CD4-positive, alpha-beta memory T cell (primary cell): ENCODE measurements around the gene SLC2A1. TPM values are rescaled to one million over a fixed set of nuclear protein-coding genes. Genes with fewer than 3 reads are reported as not detected.

ENCODE experiments used
- CTCF ChIA-PET: fragments of 350-600 bp; sonication (Branson Sonifier 250); formaldehyde crosslinking; loops from one replicate; lab custom pipeline; 2021; ENCODE audit warnings: inconsistent platforms; ENCODE audit not compliant: partially characterized antibody; lab: Charles Lee
- POLR2A ChIA-PET: fragments of 350-600 bp; sonication (Branson Sonifier 250); formaldehyde crosslinking; loops from one replicate; lab custom pipeline; 2021; ENCODE audit not compliant: partially characterized antibody; lab: Charles Lee
- DNase-seq, 5 donors: peaks; one replicate each; pipeline versions ENCODE4 v3.0.0 to v3.0.0-alpha.2; 2020 to 2022; ENCODE audit warnings: mixed read lengths in 1 of 5
- H3K27ac ChIP-seq: one replicate; pipeline ENCODE4 v1.7.0; 2013; ENCODE audit warnings: low read depth, low read length
- H3K27me3 ChIP-seq: 2 replicates; pipeline ENCODE4 v1.7.0; 2013; ENCODE audit warnings: mild to moderate bottlenecking, low read length, moderate library complexity; ENCODE audit not compliant: insufficient read depth
- H3K36me3 ChIP-seq: 2 replicates; pipeline ENCODE4 v1.7.0; 2013; ENCODE audit warnings: mild to moderate bottlenecking, low read length, moderate library complexity; ENCODE audit not compliant: insufficient read depth
- H3K4me1 ChIP-seq: 2 replicates; pipeline ENCODE4 v1.7.0; 2013; ENCODE audit warnings: mild to moderate bottlenecking, low read length, moderate library complexity; ENCODE audit not compliant: insufficient read depth
- H3K4me3 ChIP-seq, 2 donors: one replicate each; pipeline ENCODE4 v1.7.0; 2013; ENCODE audit warnings: low read length in 2 of 2, mild to moderate bottlenecking in 1 of 2
- H3K9me3 ChIP-seq, 2 donors: one replicate each; pipeline ENCODE4 v1.7.0; 2013; ENCODE audit warnings: low read length in 2 of 2, control low read depth in 1 of 2; ENCODE audit not compliant: control insufficient read depth in 1 of 2
- H3K27ac Mint-ChIP-seq, 7 donors: one replicate each; pipeline ENCODE4 v1.8.0; 2020 to 2021; ENCODE audit warnings: mixed read lengths in 7 of 7, mild to moderate bottlenecking in 6 of 7, inconsistent platforms in 3 of 7, moderate library complexity in 3 of 7
- H3K27me3 Mint-ChIP-seq, 2 donors: one replicate each; pipeline ENCODE4 v1.8.0; 2020 to 2021; ENCODE audit warnings: mixed read lengths in 2 of 2
- H3K36me3 Mint-ChIP-seq, 2 donors: one replicate each; pipeline ENCODE4 v1.8.0; 2020 to 2021; ENCODE audit warnings: mixed read lengths in 2 of 2, inconsistent platforms in 1 of 2, mild to moderate bottlenecking in 1 of 2
- H3K4me1 Mint-ChIP-seq, 4 donors: one replicate each; pipeline ENCODE4 v1.8.0; 2020 to 2021; ENCODE audit warnings: mixed read lengths in 4 of 4, mild to moderate bottlenecking in 1 of 4
- H3K4me3 Mint-ChIP-seq, 8 donors: one replicate each; pipeline ENCODE4 v1.8.0; 2020 to 2021; ENCODE audit warnings: mixed read lengths in 8 of 8, mild to moderate bottlenecking in 7 of 8, moderate library complexity in 6 of 8, inconsistent platforms in 3 of 8
- H3K9me3 Mint-ChIP-seq, 8 donors: one replicate each; pipeline ENCODE4 v1.8.0; 2020 to 2021; ENCODE audit warnings: mixed read lengths in 8 of 8, mild to moderate bottlenecking in 5 of 8, inconsistent platforms in 3 of 8, moderate library complexity in 1 of 8
- intact Hi-C: fragments of 100-400 bp; cut with micrococcal nuclease; formaldehyde crosslinking; loops from one replicate; pipeline ENCODE4 v1.15.1; 2023
- polyA plus RNA-seq, 2 donors: library from polyadenylated mRNA; unstranded; fragments of 300-500 nt; fragmentation: Illumina TruSeq; gene quantifications; one replicate each; pipeline ENCODE4 v1.2.3, GENCODE V29; 2021
- total RNA-seq, 2 experiments: library from RNA; stranded (reverse); gene quantifications; one replicate each; pipeline ENCODE4 v1.2.3, GENCODE V29; 2021

SLC2A1 gene
- total and polyA plus RNA-seq, 4 experiments from 2014 or later: 22.7 to 58.4 (median 43.7) TPM

DNA sequence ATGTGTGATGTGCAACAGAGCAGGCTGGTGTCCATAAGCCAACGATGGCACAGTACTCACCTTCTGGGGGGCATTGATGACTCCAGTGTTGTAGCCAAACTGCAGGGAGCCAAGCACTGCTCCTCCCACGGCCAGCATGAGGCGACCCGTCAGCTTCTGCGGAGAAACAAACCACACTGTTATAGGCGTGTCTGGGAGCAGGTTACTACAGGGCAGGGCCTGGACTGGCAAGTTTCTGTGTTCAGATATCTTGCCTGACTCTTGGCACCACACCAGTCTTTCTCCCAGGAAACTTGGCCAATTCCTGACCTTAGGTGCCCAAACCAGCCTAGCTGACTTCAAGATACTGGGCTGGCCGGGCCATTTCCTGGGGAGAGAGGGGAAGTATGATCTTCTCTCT is 15.5 kb downstream of the SLC2A1 start:
- Histone ChIP-seq H3K27ac (peak overlapping the region; percentile 52), H3K4me3 (no peak overlapping the region), H3K9me3 (no peaks in the 10 kb centered on the region), H3K36me3 (peaks cover 20% of the 10 kb centered on the region), H3K27me3 (no peaks in the 10 kb centered on the region), H3K4me1 (peaks cover 97% of the 10 kb centered on the region)
- Mint-ChIP-seq H3K4me1 (peaks cover 77 to 100% (median 91%) of the 10 kb centered on the region in 4 donors), H3K9me3 (peaks cover 0 to 4% (median 0%) of the 10 kb centered on the region in 8 donors), H3K27me3 (no peaks in the 10 kb centered on the region), H3K36me3 (peaks cover 34 to 56% of the 10 kb centered on the region in 2 donors), H3K27ac (peak overlapping the region; percentile 78 to 91 (median 89)), H3K4me3 (peak overlapping the region in 7 of 8 donors; percentile 33 to 84 (median 58))
- CTCF ChIA-PET: interaction anchor here (1.1 to 4.2 kb wide), 2 partner anchors 10 to 11 kb away, joined by 4 to 20 read pairs; no protein-coding TSS in a partner anchor
- intact Hi-C loops: loop anchor here (1.0 kb wide), 1 partner anchor 15 kb away; the partner anchor contains the start of gene SLC2A1
- DNase-seq: peak in 4 of 5 donors; percentile 24 to 67 (median 37)
- POLR2A ChIA-PET: interaction anchor here (0.7 to 23.8 kb wide), 3 partner anchors 2 to 22 kb away, joined by 3 to 555 read pairs (median 555); partner anchors contain the start of gene SLC2A1

DNA sequence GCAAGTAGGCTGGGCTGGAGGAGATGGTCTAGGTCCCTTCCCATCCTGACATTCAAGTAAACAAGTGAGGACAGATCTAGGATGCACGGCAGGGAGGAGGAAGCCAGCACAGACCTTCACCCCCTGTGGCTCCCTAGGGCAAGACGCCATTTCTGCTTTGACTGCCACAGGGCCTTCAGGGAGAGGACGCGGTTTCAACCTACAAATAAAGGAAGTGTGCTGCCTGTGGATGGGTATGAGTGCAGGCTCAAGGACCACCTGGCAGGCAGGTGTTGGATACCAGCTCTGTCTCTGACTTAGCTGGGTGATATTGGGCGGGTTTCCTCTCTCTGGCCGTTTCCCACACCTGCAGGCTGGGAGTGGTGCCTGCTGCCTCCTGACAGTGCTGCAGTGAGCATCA is 16.2 kb downstream of the SLC2A1 start:
- H3K27me3 Mint-ChIP-seq: no peaks in the 10 kb centered on the region
- DNase-seq: no peak
- peaks cover 0 to 4% (median 0%) of the 10 kb centered on the region in 8 donors for H3K9me3 Mint-ChIP-seq
- Histone ChIP-seq H3K27ac (peak overlapping the region; percentile 52), H3K27me3 (no peaks in the 10 kb centered on the region), H3K9me3 (no peaks in the 10 kb centered on the region), H3K4me1 (peaks cover 97% of the 10 kb centered on the region), H3K36me3 (peaks cover 24% of the 10 kb centered on the region), H3K4me3 (no peak overlapping the region)
- H3K36me3 Mint-ChIP-seq: peaks cover 39 to 61% of the 10 kb centered on the region in 2 donors
- H3K4me3 Mint-ChIP-seq: peak overlapping the region in 7 of 8 donors; percentile 47 to 84 (median 58)
- peak overlapping the region; percentile 78 to 91 (median 89) for H3K27ac Mint-ChIP-seq
- intact Hi-C loops: no loop called here
- ChIA-PET POLR2A (interaction anchor here (20.7 to 23.8 kb wide), 2 partner anchors 1 to 10 kb away, joined by 555 read pairs; partner anchors contain the start of gene SLC2A1), CTCF (interaction anchor here (0.8 to 4.2 kb wide), 6 partner anchors 10 to 131 kb away, joined by 3 to 20 read pairs (median 4); no protein-coding TSS in a partner anchor)
- H3K4me1 Mint-ChIP-seq: peaks cover 80 to 100% (median 91%) of the 10 kb centered on the region in 4 donors

DNA sequence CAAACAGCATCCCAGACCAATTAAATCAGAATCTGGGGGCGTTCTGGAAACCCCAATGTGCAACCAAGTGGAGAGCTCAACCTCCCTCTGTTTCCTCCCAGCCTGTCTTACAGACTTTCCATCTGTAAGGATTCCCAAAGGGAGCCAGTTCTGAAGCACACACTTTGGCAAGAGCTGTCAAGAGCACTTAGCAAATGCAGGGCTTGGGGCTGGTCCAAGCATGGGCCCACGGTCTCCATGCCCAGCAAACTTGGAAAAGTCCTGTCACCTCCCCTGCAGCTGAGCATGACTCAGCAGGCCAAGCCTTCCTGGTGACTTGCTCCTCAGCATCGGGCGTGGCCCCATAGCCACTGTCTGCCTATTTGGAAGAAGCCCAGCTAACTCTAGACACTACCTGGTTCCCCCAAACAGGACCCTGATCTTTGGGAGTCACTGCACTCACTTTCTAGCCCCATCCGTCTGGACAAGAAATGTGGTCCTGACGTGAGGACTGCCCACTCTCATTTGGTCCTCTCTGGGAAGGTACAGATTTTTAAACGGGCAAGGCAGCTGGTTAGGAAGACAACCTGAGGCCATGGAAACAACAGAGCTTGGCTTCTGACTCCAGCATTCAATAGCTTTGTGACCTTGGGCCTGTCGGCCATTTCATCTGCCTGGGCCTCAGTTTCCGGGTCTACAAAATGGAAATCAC is 16.9 kb downstream of the SLC2A1 start:
- DNase-seq: no peak
- H3K9me3 ChIP-seq: no peaks in the 10 kb centered on the region
- Mint-ChIP-seq H3K36me3 (peaks cover 45 to 66% of the 10 kb centered on the region in 2 donors), H3K27ac (peak overlapping the region; percentile 59 to 91 (median 89)), H3K9me3 (peaks cover 0 to 4% (median 0%) of the 10 kb centered on the region in 8 donors), H3K4me3 (peak overlapping the region in 5 of 8 donors; percentile 27 to 84 (median 74)), H3K27me3 (no peaks in the 10 kb centered on the region), H3K4me1 (peaks cover 80 to 100% (median 93%) of the 10 kb centered on the region in 4 donors)
- H3K27ac ChIP-seq: peak overlapping the region; percentile 52
- intact Hi-C loops: no loop called here
- no peaks in the 10 kb centered on the region for H3K27me3 ChIP-seq
- H3K36me3 ChIP-seq: peaks cover 30% of the 10 kb centered on the region
- H3K4me3 ChIP-seq: no peak overlapping the region
- H3K4me1 ChIP-seq: peaks cover 98% of the 10 kb centered on the region
- ChIA-PET POLR2A (interaction anchor here (1.0 to 23.8 kb wide), 3 partner anchors 0 to 16 kb away, joined by 3 to 555 read pairs (median 555); partner anchors contain the start of gene SLC2A1), CTCF (interaction anchor here (0.8 to 4.2 kb wide), 6 partner anchors 10 to 132 kb away, joined by 3 to 20 read pairs (median 4); no protein-coding TSS in a partner anchor)

DNA sequence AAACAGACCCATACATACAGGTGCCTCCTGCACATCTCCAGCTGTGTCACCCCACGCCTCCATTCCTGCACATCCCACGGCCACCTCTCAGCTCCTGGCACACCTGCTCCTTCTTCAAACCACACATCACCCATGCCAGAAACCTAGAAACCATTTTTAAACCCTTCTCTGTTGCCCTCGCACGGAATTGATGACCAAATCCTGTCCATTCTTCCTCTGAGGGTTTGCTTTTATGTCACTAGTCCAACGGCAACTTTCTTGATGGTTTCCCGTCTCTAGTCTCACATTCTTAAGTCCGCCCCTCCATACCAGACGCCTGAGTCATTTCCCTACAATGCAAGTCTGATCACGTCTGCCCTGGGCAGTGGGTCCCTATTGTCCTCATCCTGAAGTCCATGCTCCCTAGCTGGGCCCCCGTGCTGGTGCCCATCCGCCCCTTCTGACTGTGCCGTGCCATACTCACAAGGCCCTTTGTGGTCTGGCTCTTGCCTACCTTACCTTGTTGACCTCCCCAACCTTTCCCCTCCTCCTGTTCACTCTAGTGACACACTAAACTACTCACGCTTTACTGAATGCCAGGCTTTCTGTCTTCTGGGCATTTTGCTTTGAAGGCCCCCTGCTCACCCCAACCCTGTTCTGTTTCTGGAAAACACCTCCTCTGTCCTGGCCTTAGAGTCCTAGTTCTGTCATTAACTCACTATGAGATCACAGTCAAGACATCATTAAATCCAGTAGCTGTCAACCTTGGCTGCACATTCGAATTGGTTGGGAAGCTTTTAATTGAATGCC is 17.6 kb downstream of the SLC2A1 start:
- Mint-ChIP-seq H3K4me1 (peaks cover 76 to 99% (median 92%) of the 10 kb centered on the region in 4 donors), H3K36me3 (peaks cover 48 to 65% of the 10 kb centered on the region in 2 donors), H3K27ac (peak overlapping the region; percentile 59 to 94 (median 89)), H3K27me3 (no peaks in the 10 kb centered on the region), H3K4me3 (peak overlapping the region in 6 of 8 donors; percentile 27 to 76 (median 42)), H3K9me3 (peaks cover 0 to 4% (median 0%) of the 10 kb centered on the region in 8 donors)
- Histone ChIP-seq H3K27me3 (no peaks in the 10 kb centered on the region), H3K4me3 (no peak overlapping the region), H3K9me3 (no peaks in the 10 kb centered on the region), H3K36me3 (peaks cover 30% of the 10 kb centered on the region), H3K4me1 (peaks cover 98% of the 10 kb centered on the region), H3K27ac (peak overlapping the region; percentile 6)
- intact Hi-C loops: no loop called here
- ChIA-PET POLR2A (interaction anchor here (1.0 to 23.8 kb wide), 3 partner anchors 0 to 16 kb away, joined by 3 to 555 read pairs (median 555); partner anchors contain the start of gene SLC2A1), CTCF (interaction anchor here (1.0 to 4.2 kb wide), 4 partner anchors 9 to 16 kb away, joined by 3 to 20 read pairs (median 4); no protein-coding TSS in a partner anchor)
- DNase-seq: no peak

DNA sequence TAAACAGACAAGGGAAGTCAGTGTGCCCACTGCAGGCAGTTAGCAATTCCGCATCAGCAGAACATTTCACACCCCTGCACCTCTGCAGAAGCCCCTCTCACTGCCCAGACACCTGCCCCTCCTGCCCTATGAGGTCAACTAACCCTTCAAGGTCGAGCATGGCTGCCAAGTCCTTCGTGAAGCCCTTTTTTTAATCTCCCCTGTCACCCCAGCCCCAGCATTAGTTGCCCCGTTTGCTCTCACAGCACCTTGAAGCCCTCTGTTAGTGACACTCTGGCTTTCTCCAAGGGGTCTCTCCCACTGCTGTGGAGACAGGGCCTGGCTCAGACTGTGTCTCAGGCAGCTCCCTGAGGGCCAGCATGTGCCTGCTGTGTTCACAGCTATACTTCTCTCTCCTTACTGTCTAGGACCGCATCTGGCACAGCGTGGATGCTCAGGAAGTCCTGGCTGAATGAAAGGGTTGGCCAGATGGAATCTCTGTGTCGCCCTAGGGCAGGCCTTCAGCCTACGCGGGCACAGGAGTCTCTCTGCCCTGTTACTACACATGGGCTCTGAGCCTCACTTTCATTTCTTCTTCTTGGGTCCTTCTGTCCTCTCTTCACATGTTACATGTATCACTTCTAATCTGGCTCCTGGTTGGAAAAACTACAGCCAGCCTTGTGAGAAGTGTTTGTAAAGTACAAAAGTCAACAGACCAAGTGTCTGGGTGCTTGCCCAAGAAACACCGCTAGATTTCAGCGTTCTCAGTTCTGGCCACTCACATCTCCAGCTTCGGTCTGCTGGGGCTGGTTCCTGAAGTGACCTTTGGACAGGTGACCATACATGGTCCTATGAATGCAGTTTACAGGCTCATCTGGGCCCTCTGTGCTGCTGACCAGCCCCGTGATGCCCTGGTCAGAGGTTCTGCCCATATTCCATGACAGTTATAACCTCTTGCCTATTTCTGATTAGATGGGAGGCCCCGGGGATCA is 19.7 kb downstream of the SLC2A1 start:
- H3K4me1 ChIP-seq: peaks cover 98% of the 10 kb centered on the region
- H3K36me3 Mint-ChIP-seq: peaks cover 54 to 68% of the 10 kb centered on the region in 2 donors
- no peaks in the 10 kb centered on the region for H3K9me3 ChIP-seq
- peaks cover 74 to 99% (median 91%) of the 10 kb centered on the region in 4 donors for H3K4me1 Mint-ChIP-seq
- CTCF ChIA-PET: interaction anchor here (1.2 to 1.8 kb wide), 5 partner anchors 12 to 135 kb away, joined by 3 to 6 read pairs (median 3); no protein-coding TSS in a partner anchor
- no peaks in the 10 kb centered on the region for H3K27me3 Mint-ChIP-seq
- H3K4me3 ChIP-seq: no peak overlapping the region
- no peaks in the 10 kb centered on the region for H3K27me3 ChIP-seq
- H3K27ac ChIP-seq: peak overlapping the region; percentile 2
- intact Hi-C loops: no loop called here
- peaks cover 0 to 4% (median 0%) of the 10 kb centered on the region in 8 donors for H3K9me3 Mint-ChIP-seq
- peaks cover 30% of the 10 kb centered on the region for H3K36me3 ChIP-seq
- H3K4me3 Mint-ChIP-seq: peak overlapping the region in 7 of 8 donors; percentile 29 to 77 (median 46)
- DNase-seq: no peak
- peak overlapping the region; percentile 83 to 96 (median 92) for H3K27ac Mint-ChIP-seq
- POLR2A ChIA-PET: interaction anchor here (1.9 to 20.7 kb wide), 2 partner anchors 13 to 16 kb away, joined by 4 to 555 read pairs; partner anchors contain the start of gene SLC2A1
